Cardiac fibroblast (primary cell): Measurements from ENCODE around the gene WASHC3.

Experiments used
- DNase-seq, 2 donors: peaks; one replicate each; pipeline versions ENCODE4 v3.0.0 to v3.0.0-alpha.2; 2010; ENCODE audit warnings: low read depth in 2 of 2
- H3K4me3 ChIP-seq, 2 donors: replicated peaks in 1 of 2; 1 replicate in 1 of 2; 2 replicates in 1 of 2; pipeline ENCODE4 v1.5.1; 2011; ENCODE audit warnings: low read depth in 2 of 2, low read length in 2 of 2, mild to moderate bottlenecking in 2 of 2, moderate library complexity in 1 of 2
- TF ChIP-seq, protein P1 (sequence below): IDR thresholded peaks from one replicate; pipeline ENCODE4 v1.5.1; 2011; ENCODE audit warnings: low read depth, mild to moderate bottlenecking, low read length, inconsistent platforms

The WASHC3 gene

DNA sequence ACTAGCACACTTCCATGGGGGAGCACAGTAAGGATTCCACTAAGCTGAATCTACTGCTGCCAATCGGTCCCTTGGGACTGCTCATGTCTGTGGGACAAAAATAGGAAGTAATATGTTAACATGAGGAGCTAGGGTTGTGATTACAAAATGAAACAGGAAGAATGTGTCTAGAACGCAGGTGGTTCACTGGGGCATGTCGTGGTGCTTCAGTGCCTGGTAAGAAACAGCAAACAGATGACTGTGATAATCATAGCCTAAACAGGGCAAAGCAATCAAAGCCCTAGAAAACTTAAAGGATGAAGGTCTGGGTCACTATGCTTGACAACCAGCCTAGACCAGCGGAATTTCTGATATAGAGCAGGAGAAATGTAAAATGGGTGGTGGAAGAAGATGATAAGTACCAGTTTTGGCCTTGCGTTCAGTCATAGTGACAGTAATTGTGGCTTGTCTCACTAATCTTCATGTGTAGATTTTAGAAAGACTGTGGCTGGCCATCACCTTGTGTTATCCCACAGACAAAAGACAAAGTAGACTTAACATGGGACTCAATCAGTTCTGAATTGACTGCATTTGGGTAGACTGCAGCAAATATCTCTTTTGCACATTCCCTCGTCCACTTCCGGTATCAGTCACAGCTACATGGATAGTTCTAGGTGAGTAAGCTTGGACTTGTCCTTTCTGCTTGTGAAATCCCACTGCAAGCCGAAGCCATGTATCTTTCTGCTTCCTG lies 51.4 kb downstream of the WASHC3 start:
- TF ChIP-seq, protein P1, sequence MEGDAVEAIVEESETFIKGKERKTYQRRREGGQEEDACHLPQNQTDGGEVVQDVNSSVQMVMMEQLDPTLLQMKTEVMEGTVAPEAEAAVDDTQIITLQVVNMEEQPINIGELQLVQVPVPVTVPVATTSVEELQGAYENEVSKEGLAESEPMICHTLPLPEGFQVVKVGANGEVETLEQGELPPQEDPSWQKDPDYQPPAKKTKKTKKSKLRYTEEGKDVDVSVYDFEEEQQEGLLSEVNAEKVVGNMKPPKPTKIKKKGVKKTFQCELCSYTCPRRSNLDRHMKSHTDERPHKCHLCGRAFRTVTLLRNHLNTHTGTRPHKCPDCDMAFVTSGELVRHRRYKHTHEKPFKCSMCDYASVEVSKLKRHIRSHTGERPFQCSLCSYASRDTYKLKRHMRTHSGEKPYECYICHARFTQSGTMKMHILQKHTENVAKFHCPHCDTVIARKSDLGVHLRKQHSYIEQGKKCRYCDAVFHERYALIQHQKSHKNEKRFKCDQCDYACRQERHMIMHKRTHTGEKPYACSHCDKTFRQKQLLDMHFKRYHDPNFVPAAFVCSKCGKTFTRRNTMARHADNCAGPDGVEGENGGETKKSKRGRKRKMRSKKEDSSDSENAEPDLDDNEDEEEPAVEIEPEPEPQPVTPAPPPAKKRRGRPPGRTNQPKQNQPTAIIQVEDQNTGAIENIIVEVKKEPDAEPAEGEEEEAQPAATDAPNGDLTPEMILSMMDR: no peak
- DNase-seq: peak in 1 of 2 donors; percentile 8
- no peak overlapping the region for H3K4me3 ChIP-seq

DNA sequence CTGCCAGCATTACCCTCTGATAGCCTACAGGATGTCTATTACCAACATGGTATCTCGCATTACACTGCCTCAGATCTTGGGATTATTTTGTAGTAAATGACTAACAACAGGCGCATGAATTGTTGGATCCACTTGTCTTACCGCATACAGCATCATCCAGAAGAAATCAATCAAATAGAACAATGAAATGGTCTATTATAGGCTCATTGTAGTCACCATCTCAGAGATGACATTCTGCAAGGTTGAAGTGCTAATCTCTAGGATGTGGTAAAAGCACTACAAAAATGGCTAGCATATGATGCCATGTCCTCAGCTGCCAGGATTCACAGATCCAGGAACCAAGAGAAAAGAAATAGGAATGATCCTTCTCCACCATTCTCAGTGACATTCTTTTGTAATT lies 52.0 kb downstream of the WASHC3 start:
- no peak overlapping the region for H3K4me3 ChIP-seq
- TF ChIP-seq, protein P1: no peak
- DNase-seq: no peak

DNA sequence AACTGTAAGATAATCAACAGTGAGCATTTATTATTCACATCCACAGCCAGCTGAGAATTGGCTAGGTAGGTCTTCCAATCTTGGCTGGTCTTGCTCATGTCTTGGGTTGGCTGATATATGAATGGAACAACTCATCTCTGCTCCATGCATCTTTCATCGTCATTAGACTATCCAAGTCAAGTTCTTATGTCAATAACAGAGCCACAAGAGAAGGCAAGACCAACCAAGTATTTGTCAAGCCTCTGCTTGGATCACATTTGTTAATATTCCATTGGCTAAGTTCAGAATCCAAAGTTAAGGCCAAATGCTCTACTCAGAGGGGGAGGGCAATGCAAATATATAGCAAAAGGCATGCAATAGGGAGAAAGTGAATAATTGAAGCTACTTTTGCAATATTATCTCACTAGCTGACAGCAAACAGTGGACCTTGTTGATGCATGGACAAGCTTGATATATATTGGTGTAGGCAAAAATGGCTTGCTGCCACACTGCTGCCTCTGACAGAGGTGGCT lies 53.1 kb downstream of the WASHC3 start:
- H3K4me3 ChIP-seq: no peak overlapping the region
- TF ChIP-seq, protein P1: no peak
- DNase-seq: no peak

DNA sequence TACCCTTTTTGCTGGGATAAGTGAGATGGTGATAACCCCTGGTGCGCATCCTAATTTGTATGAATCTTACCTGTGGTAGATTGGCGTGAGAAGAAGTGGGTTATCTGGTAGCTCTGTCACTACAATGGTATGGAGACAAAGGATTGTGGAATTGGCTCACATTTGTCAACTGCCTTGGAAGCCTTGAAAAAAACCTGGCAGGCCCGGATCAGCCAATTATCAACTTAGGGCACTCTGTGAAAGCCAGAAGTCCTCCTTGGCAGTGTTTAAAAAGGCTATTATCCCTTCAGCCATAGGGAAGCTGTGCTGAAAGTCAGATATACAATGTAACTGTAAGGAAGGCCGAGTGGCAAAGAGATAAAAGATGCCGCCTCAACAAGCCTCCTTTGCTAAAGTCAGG lies 56.5 kb downstream of the WASHC3 start:
- TF ChIP-seq, protein P1: no peak
- no peak for DNase-seq
- no peak overlapping the region for H3K4me3 ChIP-seq

DNA sequence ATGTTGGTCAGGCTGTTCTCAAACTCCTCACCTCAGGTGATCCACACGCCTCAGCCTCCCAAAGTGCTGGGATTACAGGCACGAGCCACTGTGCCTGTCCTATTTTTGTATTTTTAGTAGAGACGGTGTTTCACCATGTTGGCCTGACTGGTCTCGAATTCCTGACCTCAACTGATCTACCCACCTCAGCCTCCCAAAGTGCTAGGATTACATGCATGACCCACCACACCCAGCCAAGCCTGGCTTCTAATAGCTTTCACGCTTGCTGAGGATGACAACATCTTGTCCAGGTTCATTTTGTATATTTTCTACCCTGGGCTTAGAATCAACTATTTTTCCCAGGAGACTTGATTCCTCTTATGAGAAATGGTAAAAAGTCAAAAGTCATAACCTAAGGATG lies 64.7 kb downstream of the WASHC3 start:
- TF ChIP-seq, protein P1: no peak
- DNase-seq: no peak
- no peak overlapping the region for H3K4me3 ChIP-seq

DNA sequence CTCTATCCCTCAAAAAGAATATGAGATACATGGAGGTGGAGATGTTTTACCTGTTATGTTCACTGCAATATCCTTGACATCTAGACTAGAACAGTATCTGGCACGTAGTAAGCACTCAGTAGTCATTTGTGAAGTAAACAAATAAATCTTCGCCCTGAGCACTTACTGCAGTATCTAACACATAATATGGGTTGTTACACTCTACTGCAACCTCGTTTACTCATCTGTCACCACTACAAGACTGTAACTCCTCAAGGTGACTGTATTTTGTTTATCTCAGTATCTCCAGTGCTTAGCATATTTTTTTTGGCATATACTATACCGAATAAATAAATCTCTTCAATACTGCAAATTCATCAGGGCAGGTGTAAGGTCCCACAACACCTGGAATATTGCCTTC lies 66.1 kb downstream of the WASHC3 start:
- TF ChIP-seq, protein P1: no peak
- no peak for DNase-seq
- H3K4me3 ChIP-seq: no peak overlapping the region
